ENCODE measurements around the gene INSYN2B.
"Not testable (repeated sequence)": the region's sequence is repeated elsewhere in the genome, so short reads cannot be mapped to it uniquely, and the experiment has no call there.

The INSYN2B gene

DNA sequence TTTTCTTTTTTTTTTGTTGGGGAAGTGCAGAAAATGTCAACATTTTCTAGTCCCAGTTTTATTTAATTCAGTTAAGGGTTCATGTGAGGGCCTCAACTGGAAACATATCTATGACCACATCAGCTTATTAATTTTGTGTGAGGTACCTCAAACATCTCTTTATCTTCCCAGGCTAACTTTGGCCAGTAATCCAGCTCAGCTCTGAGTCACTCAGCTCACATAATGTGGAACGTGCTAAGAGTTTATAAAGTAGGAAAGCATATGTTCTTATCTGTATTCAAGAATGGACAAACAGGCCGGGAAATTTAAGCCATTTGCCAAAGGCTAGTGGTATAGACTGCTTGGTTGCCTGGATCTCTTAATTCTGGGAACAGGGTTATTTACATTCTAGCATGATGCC, 118.4 kb downstream of the INSYN2B start:
- intact Hi-C loops (cut with DNase I): no loop called here
- no peak for DNase-seq

DNA sequence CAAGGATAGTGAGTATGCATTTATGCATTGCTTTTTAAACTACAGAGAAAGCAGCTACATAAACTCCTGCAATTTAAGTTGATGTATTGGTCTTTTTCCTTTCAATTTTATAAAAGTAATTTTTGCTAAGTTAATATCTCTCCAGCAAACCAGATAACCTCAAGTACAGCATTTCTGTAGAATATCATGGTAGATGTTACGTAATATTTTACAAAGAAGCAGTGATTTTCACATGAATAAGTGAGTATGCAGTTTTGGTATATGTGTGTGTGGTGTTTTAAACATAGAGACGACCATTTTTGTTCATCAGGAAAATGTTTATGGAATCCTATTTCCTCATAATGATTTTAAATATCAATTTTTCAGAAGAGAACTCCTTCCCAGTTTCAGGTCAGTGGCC, 118.9 kb downstream of the INSYN2B start:
- DNase-seq: no peak
- intact Hi-C loops (cut with DNase I): no loop called here

DNA sequence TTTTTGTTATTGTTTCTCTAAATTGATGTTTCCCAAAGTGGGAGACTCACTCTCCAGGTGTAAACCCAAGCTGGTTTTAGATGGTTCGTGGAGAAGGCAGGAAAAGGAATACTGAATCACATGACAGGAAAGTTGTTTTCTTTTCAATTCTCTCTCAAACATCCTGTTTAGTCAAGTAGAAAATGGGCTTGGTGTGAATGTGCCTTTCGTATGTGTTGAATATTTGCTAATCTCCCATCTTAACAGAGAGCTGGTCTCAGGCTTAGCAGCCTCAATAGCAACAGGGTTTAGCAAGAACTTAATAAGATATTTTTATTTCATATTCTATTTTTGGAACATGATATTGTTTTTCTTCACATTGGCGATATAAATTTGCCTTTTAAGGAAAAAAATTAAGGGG, 119.7 kb downstream of the INSYN2B start:
- no peak for DNase-seq
- intact Hi-C loops (cut with DNase I): no loop called here

DNA sequence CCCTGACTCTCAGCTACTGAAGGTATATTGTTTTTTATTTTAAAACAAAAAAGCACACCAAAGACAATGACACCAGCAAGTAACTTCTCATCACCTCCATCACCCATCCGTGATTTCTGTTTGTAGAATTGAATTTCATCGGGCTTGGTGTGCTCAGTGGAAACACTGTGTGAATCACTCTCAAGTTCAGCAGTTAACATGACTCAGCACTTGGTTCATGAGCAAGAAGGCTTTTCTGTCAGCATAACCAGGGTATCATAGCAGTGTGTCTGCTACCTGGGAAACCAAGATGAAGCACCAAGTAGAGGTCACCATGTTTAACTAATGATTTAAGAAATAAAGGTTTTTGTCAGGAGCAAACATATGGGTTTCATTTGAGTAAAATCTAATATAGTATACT, 123.7 kb downstream of the INSYN2B start:
- DNase-seq: no peak
- intact Hi-C loops (cut with DNase I): no loop called here

DNA sequence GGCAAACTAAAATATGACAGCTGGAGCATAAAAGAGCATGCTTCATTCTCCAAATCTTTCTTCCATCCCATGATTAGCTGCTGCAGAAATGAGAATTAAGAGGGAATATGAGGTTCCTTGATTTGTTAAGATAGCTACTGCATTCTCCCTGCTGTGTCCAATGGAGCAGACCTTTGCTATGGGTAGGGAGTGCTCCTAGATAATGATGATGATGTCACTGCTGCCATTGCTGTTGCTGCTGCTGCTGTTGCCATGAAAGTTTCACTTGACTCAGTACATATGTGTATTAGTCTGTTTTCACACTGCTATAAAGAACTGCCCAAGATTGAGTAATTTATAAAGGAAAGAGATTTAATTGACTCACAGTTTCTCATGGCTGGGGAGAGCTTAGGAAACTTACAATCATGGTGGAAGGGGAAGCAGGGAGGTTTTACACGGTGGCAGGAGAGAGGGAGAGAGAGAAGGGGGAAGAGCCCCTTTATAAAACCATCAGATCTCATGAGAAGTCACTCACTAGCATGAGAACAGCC, 128.9 kb downstream of the INSYN2B start:
- DNase-seq: no peak
- intact Hi-C loops (cut with DNase I): no loop called here

DNA sequence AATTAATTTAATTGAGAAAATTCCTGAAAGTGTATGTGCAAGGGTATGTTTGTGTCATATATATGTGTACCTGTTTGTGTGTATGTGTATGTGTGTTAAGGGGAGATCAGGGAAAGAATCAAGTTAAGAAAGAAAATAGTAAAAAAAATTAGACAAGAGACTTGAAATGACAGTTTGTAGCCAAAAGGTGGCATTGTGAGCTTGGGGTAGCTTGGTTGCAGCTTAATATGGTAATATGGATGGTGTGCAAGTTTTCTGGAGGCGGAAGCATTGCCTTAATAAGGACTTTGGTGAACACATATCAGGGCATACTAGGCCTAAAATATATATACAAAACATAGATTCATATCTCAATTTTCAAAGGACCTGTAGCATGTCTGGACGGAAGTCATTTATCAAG, 129.9 kb downstream of the INSYN2B start:
- DNase-seq: no peak
- intact Hi-C loops (cut with DNase I): no loop called here

DNA sequence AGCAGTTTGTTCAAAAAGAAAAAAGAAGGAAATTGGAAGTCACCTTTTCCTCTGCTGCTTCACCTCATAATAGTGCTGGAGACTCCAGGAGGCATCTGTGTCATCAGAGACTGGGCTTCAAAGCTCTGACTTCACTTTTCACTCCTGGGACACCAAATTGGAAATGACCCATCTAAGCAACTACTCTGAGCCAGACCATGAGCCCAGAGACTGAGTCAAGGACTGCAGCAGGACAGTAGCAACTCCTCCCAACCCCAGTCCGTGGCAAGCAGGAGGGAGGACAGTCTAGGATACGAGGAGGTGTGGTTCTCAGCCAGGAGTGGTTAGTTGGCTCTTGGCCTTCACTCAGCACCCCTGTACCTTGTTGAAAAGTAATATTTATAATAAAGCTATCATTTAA, 131.5 kb downstream of the INSYN2B start:
- DNase-seq: no peak
- intact Hi-C loops (cut with DNase I): no loop called here

DNA sequence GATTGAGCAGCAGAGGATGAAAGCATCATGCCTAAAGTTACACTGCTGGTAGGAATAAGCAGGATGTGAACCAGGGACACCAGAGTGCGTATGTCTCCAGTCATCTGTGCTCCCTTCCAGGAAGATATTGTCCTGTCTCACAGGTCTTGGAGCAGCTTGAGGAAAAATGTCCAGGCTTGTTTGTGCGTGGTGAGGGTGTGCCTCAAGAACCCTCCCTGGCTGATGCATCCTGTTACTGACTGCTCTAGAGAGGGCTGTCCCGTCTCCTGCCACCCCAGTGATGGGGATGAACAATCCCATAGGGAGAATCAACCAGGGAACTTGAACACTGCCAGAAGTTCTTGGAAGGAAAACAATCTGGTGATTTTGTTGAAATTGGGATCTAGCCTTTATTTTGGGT, 132.0 kb downstream of the INSYN2B start:
- intact Hi-C loops (cut with DNase I): no loop called here
- DNase-seq: no peak

DNA sequence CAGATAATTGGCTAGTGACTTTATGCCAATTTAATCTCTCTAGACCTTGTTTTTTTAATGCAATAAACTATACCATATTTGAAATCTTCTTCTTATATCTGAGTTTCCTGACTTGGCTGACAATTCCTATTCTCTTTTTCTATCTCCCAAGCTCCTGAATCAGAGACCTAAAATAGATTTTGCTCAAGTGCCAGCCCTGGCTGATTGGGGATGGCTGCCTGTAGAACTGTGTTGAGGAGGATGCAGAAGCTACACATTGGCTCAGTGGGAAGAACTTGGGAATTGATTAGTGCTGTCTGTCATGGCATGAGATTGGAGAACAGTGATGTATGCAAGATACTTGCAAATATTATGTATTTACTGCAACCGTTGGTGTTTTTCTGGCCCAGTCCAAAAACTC, 132.8 kb downstream of the INSYN2B start:
- no peak for DNase-seq
- intact Hi-C loops (cut with DNase I): no loop called here

DNA sequence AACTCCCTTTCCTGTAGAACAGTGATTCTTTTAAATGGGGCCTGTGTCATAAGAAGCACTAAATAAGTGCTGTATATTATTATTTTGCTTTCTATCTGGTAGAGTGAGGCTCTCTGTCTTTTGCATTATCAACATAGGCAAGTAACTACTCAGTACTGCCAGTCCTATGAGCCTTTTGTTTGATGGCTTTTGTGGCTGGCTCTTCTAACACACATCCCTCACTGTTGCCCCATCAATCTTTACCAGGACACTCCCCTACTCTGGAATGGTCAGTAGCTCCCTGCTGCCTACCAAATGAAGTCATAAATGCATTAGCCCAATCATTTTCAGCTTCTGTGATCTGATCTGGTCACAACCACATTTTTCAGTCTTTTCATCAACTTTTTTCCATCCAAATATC, 137.6 kb downstream of the INSYN2B start:
- intact Hi-C loops (cut with DNase I): no loop called here
- DNase-seq: no peak

DNA sequence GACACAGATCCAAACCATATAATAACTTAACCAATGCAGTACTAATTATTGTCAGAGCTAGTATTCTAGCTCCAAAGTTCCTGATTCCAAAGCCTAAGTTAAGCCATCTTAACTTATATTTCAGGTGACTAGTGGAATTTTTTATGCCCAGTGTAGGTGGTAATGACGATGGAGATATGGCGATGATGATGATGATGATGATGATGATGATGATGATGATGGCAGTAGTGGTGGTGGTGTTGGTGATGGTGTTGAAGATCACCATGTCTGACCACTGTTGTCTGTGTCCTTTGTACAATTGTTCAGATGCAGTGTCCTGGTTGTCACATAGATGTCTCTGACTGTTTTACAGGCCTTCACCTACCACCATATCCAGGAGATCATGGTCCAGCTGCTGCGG, 139.9 kb downstream of the INSYN2B start:
- no peak for DNase-seq
- intact Hi-C loops (cut with DNase I): no loop called here

DNA sequence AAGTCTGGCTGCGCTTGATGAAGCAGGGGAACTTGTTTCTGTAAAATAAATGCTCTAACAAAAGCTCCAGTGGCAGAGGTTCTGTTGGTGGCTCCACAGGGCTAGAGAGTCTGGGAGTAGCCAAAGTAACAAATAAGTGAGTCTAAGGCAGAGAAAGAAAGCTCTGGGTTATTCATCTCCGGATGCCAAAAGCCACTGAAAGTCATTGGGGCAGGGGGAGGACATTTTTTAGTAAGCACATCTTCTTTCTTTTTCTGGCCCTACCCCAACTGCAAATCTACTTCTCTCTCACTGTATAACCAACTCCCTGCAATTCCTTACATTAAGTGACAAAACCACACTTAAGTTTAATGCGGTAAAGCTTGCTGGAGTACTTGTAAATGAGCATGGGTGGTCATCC, 141.6 kb downstream of the INSYN2B start:
- DNase-seq: no peak
- intact Hi-C loops (cut with DNase I): no loop called here

DNA sequence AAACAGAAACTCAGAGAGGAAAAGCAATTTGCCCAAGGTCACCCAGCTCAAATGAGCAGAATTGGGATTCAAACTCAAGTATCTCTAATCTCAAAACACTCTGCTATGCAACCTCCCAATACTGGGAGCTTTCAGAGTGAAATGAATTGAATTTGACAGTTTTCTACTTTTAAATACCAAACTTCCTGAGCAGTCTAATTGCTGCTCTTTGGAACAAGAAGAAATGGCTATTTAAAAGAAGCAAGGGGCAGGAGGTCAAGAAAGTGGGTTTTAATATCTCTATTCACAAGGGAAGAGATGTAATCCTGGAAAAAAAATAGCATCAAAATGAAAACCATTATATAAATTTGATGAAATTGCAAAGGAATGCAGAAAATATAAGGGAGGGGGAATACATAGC, 142.6 kb downstream of the INSYN2B start:
- intact Hi-C loops (cut with DNase I): no loop called here
- no peak for DNase-seq

DNA sequence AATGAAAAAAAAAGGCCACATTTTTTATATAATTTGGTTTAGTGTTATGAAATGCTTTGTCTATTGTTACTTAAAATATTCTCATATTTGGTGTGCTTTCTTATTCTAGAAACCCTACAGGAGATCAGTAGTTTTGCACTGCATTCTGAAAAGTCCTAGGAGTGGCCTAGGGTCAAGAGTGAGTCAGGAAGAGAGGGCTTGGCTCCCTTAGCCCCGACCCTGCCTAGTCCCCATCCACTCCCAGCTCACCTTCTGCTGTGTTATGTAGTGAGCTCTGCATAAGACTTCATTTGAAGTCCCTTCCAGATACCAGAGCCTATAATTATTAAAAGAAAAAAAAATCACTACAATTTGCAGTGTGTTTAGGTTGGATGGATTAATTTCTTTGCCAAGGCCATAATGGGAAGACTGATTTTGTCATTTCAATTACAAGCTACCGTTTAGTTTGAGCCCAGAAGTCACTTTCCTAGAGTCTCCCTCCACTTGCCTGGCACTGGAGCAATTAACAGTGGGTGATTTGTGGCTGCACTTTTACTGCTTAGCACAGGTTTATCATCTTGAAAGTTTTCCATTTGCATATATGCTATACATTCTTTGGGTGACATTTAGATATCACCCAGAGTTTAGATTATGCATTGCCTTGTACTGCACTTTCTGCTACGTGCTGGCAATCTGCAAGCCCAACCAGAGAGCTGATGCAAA, 143.3 kb downstream of the INSYN2B start:
- intact Hi-C loops (cut with DNase I): no loop called here
- no peak for DNase-seq

DNA sequence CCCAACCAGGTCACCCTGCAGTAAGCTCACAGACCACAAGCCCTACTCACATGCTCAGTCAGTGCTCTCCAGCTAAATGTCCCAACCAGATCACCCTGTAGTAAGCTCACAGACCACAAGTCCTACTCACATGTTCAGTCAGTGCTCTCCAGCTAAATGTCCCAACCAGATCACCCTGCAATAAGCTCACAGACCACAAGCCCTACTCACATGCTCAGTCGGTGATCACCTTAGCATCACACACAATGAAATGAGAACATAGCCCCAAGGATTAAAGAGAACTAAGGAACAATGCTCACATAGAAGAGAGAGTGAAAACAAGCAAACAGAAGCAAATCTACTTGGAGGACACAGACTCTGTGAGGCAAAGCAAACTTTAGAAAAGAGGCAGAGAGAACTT, 145.8 kb downstream of the INSYN2B start:
- intact Hi-C loops (cut with DNase I); DNase-seq: not testable (repeated sequence)

DNA sequence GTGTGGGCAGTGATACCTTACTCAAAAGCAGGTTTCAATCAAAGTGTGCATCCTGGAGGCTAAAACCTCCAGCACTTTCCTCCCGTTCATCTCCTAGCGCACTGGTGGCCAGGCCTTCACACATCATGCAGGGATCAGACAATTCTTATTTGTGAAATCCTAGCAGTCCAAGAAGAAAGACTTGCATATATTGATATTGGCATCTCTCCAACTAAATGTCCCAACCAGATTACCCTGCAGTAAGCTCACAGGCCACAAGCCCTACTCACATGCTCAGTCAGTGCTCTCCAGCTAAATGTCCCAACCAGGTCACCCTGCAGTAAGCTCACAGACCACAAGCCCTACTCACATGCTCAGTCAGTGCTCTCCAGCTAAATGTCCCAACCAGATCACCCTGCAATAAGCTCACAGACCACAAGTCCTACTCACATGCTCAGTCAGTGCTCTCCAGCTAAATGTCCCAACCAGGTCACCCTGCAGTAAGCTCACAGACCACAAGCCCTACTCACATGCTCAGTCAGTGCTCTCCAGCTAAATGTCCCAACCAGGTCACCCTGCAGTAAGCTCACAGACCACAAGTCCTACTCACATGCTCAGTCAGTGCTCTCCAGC, 146.5 kb downstream of the INSYN2B start:
- intact Hi-C loops (cut with DNase I); DNase-seq: not testable (repeated sequence)

DNA sequence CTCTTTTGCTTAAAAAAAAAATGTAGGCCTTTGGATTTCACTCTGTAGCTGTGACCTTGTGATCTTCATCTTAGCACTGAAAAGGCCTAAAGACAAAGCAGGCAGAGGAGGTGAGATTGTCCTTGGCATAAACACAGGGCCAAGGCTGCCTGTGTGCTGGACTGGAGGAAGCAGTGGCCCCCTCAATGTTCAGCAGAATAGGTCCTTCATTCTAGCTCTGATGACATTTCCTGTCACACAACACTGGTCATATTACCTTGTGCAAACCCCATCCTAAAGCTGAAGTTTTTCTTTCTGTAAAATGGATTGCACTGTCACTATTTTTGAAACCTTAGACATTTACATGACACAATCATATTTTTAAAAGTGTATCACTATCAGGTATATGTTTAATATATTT, 147.4 kb downstream of the INSYN2B start:
- DNase-seq: no peak

DNA sequence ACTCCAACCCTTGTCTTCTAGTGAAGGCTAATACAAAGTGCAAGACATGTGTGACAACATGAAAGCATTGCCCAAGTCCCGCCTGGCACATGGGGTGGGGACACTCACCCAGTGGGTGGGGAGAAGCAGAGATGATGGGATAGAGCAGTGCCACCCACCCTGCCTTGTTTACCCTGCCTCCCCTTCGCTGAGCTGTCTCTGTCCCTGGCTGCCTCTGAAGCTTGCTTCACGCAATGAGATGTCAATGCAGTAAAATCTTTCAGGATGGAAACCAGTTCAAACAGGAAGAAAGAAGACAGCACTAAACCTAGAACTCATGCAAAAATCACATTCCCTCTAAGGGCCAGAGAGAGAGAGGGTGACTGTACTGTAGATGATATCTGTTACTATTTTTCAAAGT, 148.0 kb downstream of the INSYN2B start:
- intact Hi-C loops (cut with DNase I): no loop called here
- DNase-seq: no peak

More for the DNA sequence above, 147.4 kb downstream of the INSYN2B start:
- intact Hi-C loops (cut with DNase I): no loop called here

DNA sequence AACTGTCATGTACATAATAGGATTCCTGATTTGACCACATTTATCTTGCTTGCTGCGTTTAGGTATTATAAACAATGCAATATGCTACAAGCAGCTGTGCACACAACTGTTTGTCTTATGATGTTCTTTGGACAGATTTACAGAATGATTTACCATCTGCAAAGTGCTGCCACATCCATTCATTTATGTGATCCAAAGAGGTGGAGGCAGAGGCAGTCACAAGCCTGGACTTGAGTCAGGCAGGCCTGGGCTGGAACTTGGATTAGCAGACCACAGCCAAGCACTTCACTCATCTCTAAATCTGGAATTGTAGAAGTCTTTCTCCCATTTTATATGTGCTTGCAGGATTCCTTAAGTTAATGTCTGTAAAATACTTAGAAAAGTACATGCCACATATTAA, 149.0 kb downstream of the INSYN2B start:
- DNase-seq: no peak
- intact Hi-C loops (cut with DNase I): no loop called here

DNA sequence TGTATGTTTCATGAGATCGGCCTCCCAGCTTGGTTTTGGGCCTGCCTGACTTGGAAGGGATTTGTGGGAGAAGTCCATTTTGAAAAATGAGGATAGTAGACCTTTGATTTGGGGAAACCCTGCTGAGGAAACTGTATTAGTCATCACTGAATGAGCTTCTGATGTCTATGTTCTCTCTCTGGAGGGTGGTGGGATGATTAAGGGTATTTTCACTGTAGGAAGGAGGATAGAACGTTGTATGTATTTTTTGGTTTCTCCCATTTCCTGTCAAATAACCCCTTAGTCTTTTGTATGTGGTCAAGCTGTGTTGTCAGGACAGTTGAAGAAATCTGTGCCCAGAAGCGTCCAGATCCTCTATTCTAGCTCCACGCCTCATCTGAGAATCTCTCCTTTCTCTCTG, 151.9 kb downstream of the INSYN2B start:
- no peak for DNase-seq
- intact Hi-C loops (cut with DNase I): no loop called here

DNA sequence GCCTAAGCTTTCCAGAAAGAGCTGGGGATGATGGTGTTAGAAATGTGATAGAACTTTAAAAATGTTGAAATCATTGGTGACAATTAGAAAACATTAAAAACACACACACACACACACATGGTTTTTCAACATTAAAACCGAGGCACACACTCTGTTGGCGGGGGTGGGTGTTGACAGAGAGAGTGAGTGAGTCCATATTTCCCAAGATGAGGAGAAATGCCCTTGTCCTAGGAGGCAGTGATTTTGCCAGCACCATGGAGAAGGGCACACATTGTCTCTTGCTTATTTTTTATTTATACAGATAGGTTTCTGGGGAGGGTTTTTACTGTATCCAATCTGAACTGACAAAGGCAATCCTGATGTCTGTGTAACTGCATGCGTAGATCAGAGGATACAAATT, 152.5 kb downstream of the INSYN2B start:
- intact Hi-C loops (cut with DNase I): no loop called here
- no peak for DNase-seq

DNA sequence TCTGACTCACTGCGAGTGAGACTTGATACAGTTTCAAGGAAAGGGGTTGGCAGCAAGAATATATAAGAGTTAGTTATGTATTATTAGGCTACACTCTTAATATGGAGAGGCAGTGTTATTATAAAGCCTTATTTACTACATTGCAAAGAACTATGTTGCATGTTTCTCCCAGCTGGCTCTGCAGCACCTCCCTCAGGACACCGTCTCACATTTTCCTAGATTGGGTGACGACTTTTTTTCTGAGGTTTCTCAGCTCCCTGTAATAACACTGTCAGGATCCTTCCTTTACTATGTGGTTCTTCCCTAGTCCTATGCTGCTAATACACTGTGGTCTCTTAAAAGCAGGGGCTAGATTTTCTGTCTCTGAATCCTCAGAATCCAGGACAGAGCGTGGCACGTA, 153.7 kb downstream of the INSYN2B start:
- intact Hi-C loops (cut with DNase I): no loop called here
- DNase-seq: no peak

Data from posterior cingulate gyrus (tissue), 11 donors.